Activated T-cell treated with anti-CD3 and anti-CD28 coated beads, Interleukin-2, amount 50 U/mL, for 72 hours (primary cell): ENCODE data around the gene IPMK. TPM values are rescaled to one million over a fixed set of nuclear protein-coding genes. Genes with fewer than 3 reads are reported as not detected.

Experiments used
- ATAC-seq, 2 donors: fragments of 150-1000 bp; cut with Tn5 transposase; replicated peaks in 1 of 2; 2 replicates each; pipeline ENCODE4 v1.10.0; 2021; ENCODE audit warnings: moderate library complexity in 2 of 2, mild to moderate bottlenecking in 1 of 2
- DNase-seq, 2 donors: peaks; one replicate each; pipeline ENCODE4 v3.0.0; 2021 to 2022; ENCODE audit warnings: mixed read lengths in 1 of 2
- H3K27ac Mint-ChIP-seq: one replicate; pipeline ENCODE4 v1.8.0; 2022; ENCODE audit warnings: mild to moderate bottlenecking, moderate library complexity, mixed read lengths
- H3K27me3 Mint-ChIP-seq: one replicate; pipeline ENCODE4 v1.8.0; 2022; ENCODE audit warnings: low read depth, mixed read lengths
- H3K36me3 Mint-ChIP-seq, 2 donors: one replicate each; pipeline ENCODE4 v1.8.0; 2022; ENCODE audit warnings: mixed read lengths in 2 of 2, mild to moderate bottlenecking in 1 of 2; ENCODE audit not compliant: insufficient read depth in 2 of 2
- H3K4me1 Mint-ChIP-seq: one replicate; pipeline ENCODE4 v1.8.0; 2022; ENCODE audit warnings: low read depth, mixed read lengths
- H3K4me3 Mint-ChIP-seq, 2 donors: one replicate each; pipeline ENCODE4 v1.8.0; 2022; ENCODE audit warnings: mild to moderate bottlenecking in 2 of 2, mixed read lengths in 2 of 2, moderate library complexity in 2 of 2
- H3K9me3 Mint-ChIP-seq, 2 donors: one replicate each; pipeline ENCODE4 v1.8.0; 2022; ENCODE audit warnings: mixed read lengths in 2 of 2
- total RNA-seq, 2 donors: library from RNA; stranded (reverse); gene quantifications; one replicate each; pipeline ENCODE4 v1.2.3, GENCODE V29; 2022

Gene IPMK
- total RNA-seq, 2 donors from 2014 or later, result 7.1 to 8.3 TPM

DNA sequence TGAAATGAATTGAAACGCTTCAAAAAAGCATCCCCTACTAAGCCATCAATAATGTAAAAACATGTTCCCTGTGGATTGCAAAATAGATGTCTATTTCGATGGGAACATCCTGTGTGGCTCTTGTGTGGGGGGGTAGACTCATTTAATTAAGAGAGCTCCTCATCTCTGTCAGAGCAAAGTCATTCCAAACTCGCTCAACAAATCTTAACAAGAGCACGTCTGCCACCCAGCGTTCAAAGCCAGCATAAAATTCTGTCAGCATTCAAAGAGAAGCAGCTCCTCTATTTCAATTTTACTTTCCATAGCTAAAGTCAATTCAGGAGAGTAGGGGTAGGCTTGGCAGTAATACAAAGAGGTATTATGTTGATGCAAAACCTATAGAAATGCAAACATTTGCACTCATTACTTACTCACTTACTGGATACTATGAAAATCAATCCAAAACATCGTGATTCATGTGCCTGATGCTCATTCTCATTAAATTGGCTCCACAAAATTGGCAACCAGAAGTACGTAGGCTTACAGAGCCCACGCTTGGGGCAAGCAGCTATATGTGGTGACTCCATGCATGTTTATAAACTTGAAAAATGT, 114.9 kb downstream of the IPMK start:
- no peaks in the 10 kb centered on the region for H3K4me1 Mint-ChIP-seq
- no peak overlapping the region for H3K4me3 Mint-ChIP-seq
- no peaks in the 10 kb centered on the region for H3K36me3 Mint-ChIP-seq
- H3K27me3 Mint-ChIP-seq, result peaks cover 47% of the 10 kb centered on the region
- no peaks in the 10 kb centered on the region for H3K9me3 Mint-ChIP-seq
- ATAC-seq, result peak in 1 of 2 donors; percentile 28
- peak; percentile 35 to 46 for DNase-seq
- no peak overlapping the region for H3K27ac Mint-ChIP-seq

DNA sequence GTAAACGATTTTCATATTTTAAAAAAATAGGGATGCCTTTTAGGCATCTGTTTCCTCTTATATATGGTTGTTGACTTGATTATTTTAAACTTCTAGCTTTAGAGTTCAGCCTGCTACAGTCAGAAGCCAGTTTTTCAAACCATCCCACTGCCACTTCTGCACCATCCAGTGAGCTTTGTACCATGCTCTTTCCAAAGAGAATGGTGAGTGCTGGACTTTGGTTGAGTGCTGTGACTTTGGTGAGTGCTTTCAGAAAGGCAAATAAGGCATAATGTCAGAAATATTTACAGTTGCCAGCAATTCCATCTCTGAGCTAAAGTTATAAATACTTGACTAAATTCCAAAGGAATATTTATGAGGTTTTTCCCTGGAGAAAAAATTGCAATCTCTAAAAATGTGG, 117.4 kb downstream of the IPMK start:
- ATAC-seq (no peak), DNase-seq (no peak)
- Mint-ChIP-seq H3K36me3 (no peaks in the 10 kb centered on the region), H3K27ac (no peak overlapping the region), H3K4me1 (no peaks in the 10 kb centered on the region), H3K27me3 (peaks cover 40% of the 10 kb centered on the region), H3K4me3 (no peak overlapping the region), H3K9me3 (no peaks in the 10 kb centered on the region)

DNA sequence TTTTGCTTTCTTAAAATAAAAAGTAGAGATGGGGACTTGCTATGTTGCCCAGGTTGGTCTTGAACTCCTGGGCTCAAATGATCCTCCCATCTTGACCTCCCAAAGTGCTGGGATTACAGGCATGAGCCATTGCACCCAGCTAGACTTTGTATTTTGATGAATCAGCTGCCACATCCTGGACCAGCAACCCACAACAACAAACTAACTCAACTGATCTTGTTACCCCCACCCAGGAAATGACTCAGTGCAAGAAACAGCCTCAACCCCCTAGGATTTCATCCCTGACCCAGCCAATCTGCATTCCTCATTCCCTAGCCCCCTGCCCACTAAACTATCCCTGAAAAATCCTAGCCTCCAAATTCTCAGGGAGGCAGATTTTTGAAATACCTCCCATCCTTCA, 123.8 kb downstream of the IPMK start:
- Mint-ChIP-seq H3K4me3 (no peak overlapping the region), H3K27ac (no peak overlapping the region), H3K36me3 (no peaks in the 10 kb centered on the region), H3K9me3 (peaks cover 0 to 3% of the 10 kb centered on the region in 2 donors), H3K4me1 (peaks cover 9% of the 10 kb centered on the region), H3K27me3 (peaks cover 14% of the 10 kb centered on the region)
- DNase-seq, result peak in 1 of 2 donors; percentile 17
- peak; percentile 49 to 73 for ATAC-seq

Other genes with a start within 250 kb of the IPMK start
- gene CISD1, start 1.3 kb upstream of the IPMK start, total RNA-seq, result 10 to 100 TPM; 34.5 to 37.7 TPM
- gene UBE2D1, start 67.1 kb upstream of the IPMK start, total RNA-seq, result 10 to 100 TPM; 10.5 to 12.1 TPM
- gene TFAM, start 117.5 kb upstream of the IPMK start, total RNA-seq, result 10 to 100 TPM; 72.4 to 89.8 TPM
- gene BICC1, start 245.0 kb upstream of the IPMK start, total RNA-seq, result not detected